IMR-90 (cell line): Measurements from ENCODE around the gene ZNF407. TPM values are rescaled to one million over a fixed set of nuclear protein-coding genes. Genes with fewer than 3 reads are reported as not detected.

ENCODE experiments used
- ATAC-seq: fragments of 200-7000 bp; cut with Tn5 transposase; 2 replicates; pipeline ENCODE4 v1.9.1; 2020; ENCODE audit warnings: low read depth, mild to moderate bottlenecking, moderate library complexity
- BruUV-seq: library from RNA; stranded (reverse); fragments of 400-500 nt; replicated peaks from 2 replicates; lab custom pipeline; 2021; lab: Mats Ljungman, UMichigan
- CTCF ChIA-PET: fragments of 300-600 bp; formaldehyde crosslinking; extraction: SDS; loops from one replicate; lab custom pipeline; 2021; ENCODE audit warnings: antibody characterized with exemption; lab: Yijun Ruan, JAX
- POLR2A ChIA-PET: fragments of 300-600 bp; sonication (Branson Sonifier 250); formaldehyde crosslinking; loops from one replicate; lab custom pipeline; 2022; ENCODE audit warnings: antibody characterized with exemption; ENCODE audit not compliant: unreplicated experiment; lab: Charles Lee
- DNase-seq: peaks from one replicate; pipeline ENCODE4 v3.0.0; 2013
- H2AFZ ChIP-seq: replicated peaks from 2 replicates; pipeline ENCODE3; 2013; ENCODE audit warnings: low read length, mild to moderate bottlenecking; ENCODE audit not compliant: poor library complexity
- H2AK5ac ChIP-seq: 2 replicates; pipeline ENCODE4 v1.6.1; 2013; ENCODE audit warnings: low read depth, low read length, inconsistent platforms
- H2AK9ac ChIP-seq: replicated peaks from 2 replicates; pipeline ENCODE3; 2013; ENCODE audit warnings: mild to moderate bottlenecking, low read depth, low read length, moderate library complexity; ENCODE audit not compliant: poor library complexity
- H2BK120ac ChIP-seq: 2 replicates; pipeline ENCODE4 v1.6.1; 2013; ENCODE audit warnings: low read depth, low read length, inconsistent platforms
- H2BK15ac ChIP-seq: 3 replicates; pipeline ENCODE4 v1.6.1; 2013; ENCODE audit warnings: low read depth, low read length, inconsistent platforms
- H2BK20ac ChIP-seq: 2 replicates; pipeline ENCODE4 v1.6.1; 2013; ENCODE audit warnings: low read depth, mild to moderate bottlenecking, inconsistent platforms, low read length, moderate library complexity
- H2BK5ac ChIP-seq: 2 replicates; pipeline ENCODE4 v1.6.1; 2013; ENCODE audit warnings: mild to moderate bottlenecking, low read depth, low read length, inconsistent platforms; ENCODE audit not compliant: poor library complexity, severe bottlenecking
- H3K14ac ChIP-seq: replicated peaks from 2 replicates; pipeline ENCODE4 v1.6.1; 2013; ENCODE audit warnings: low read depth, low read length, inconsistent platforms
- H3K18ac ChIP-seq: 2 replicates; pipeline ENCODE4 v1.6.1; 2013; ENCODE audit warnings: low read depth, low read length, control low read depth
- H3K23ac ChIP-seq: 2 replicates; pipeline ENCODE4 v1.6.1; 2013; ENCODE audit warnings: low read depth, low read length, inconsistent platforms
- H3K27ac ChIP-seq: 2 replicates; pipeline ENCODE4 v1.5.1; 2013; ENCODE audit warnings: mild to moderate bottlenecking, control low read depth, low read length; ENCODE audit not compliant: insufficient read depth
- H3K27me3 ChIP-seq: 2 replicates; pipeline ENCODE4 v1.6.1; 2013; ENCODE audit warnings: low read length; ENCODE audit not compliant: control insufficient read depth, insufficient read depth
- H3K36me3 ChIP-seq: 2 replicates; pipeline ENCODE4 v1.6.1; 2013; ENCODE audit warnings: low read length, mixed read lengths; ENCODE audit not compliant: control insufficient read depth, insufficient read depth
- H3K4ac ChIP-seq: 2 replicates; pipeline ENCODE4 v1.6.1; 2013; ENCODE audit warnings: low read depth, low read length, inconsistent platforms
- H3K4me1 ChIP-seq: 2 replicates; pipeline ENCODE4 v1.6.1; 2013; ENCODE audit warnings: low read length, mixed read lengths; ENCODE audit not compliant: control insufficient read depth, insufficient read depth
- H3K4me2 ChIP-seq: 2 replicates; pipeline ENCODE4 v1.6.1; 2013; ENCODE audit warnings: low read depth, mild to moderate bottlenecking, control low read depth, low read length, moderate library complexity
- H3K4me3 ChIP-seq: 2 replicates; pipeline ENCODE4 v1.5.1; 2013; ENCODE audit warnings: low read depth, mild to moderate bottlenecking, control low read depth, low read length, moderate library complexity; ENCODE audit not compliant: insufficient read depth
- H3K56ac ChIP-seq: 2 replicates; pipeline ENCODE4 v1.6.1; 2013; ENCODE audit warnings: low read length, inconsistent platforms; ENCODE audit not compliant: insufficient read depth; ENCODE audit errors: extremely low read depth
- H3K79me1 ChIP-seq, 2 experiments: 2 replicates each; pipeline ENCODE4 v1.6.1; 2013; ENCODE audit warnings: low read length in 2 of 2, inconsistent platforms in 1 of 2, low read depth in 1 of 2
- H3K9ac ChIP-seq: 2 replicates; pipeline ENCODE4 v1.6.1; 2013; ENCODE audit warnings: low read depth, low read length, control low read depth
- H3K9me1 ChIP-seq: 2 replicates; pipeline ENCODE4 v1.6.1; 2013; ENCODE audit warnings: low read length, inconsistent platforms; ENCODE audit not compliant: insufficient read depth
- H3K9me3 ChIP-seq: 2 replicates; pipeline ENCODE4 v1.6.1; 2013; ENCODE audit warnings: low read length; ENCODE audit not compliant: control insufficient read depth, insufficient read depth
- H4K20me1 ChIP-seq: 2 replicates; pipeline ENCODE4 v1.6.1; 2013; ENCODE audit warnings: low read length, inconsistent platforms; ENCODE audit not compliant: insufficient read depth
- H4K5ac ChIP-seq: 2 replicates; pipeline ENCODE4 v1.6.1; 2013; ENCODE audit warnings: mild to moderate bottlenecking, low read depth, low read length, control low read depth
- H4K8ac ChIP-seq, 2 experiments: 2 replicates each; pipeline ENCODE4 v1.6.1; 2013; ENCODE audit warnings: low read depth in 2 of 2, low read length in 2 of 2, control low read depth in 1 of 2, inconsistent platforms in 1 of 2
- H4K91ac ChIP-seq: 2 replicates; pipeline ENCODE4 v1.6.1; 2013; ENCODE audit warnings: low read depth, low read length, inconsistent platforms; ENCODE audit not compliant: insufficient read depth
- BHLHE40 ChIP-seq: fragments of 150-350 bp; IDR thresholded peaks from 2 replicates; pipeline ENCODE4 v1.6.1; 2016; ENCODE audit warnings: mild to moderate bottlenecking, low read depth, low read length
- CHD1 ChIP-seq: IDR thresholded peaks from 2 replicates; pipeline ENCODE4 v1.6.1; 2012; ENCODE audit warnings: low read depth, low read length, improper control_type of control experiment
- FOS ChIP-seq: fragments of 150-350 bp; IDR thresholded peaks from 2 replicates; pipeline ENCODE4 v1.6.1; 2016; ENCODE audit warnings: low read depth, low read length
- MAFK ChIP-seq: IDR thresholded peaks from 2 replicates; pipeline ENCODE4 v1.6.1; 2012; ENCODE audit warnings: low read depth, low read length, improper control_type of control experiment
- MAZ ChIP-seq: IDR thresholded peaks from 2 replicates; pipeline ENCODE4 v1.6.1; 2012; ENCODE audit warnings: low read depth, mild to moderate bottlenecking, low read length, improper control_type of control experiment, moderate library complexity, borderline replicate concordance
- NFE2L2 ChIP-seq: fragments of 150-350 bp; IDR thresholded peaks from 2 replicates; pipeline ENCODE4 v1.6.1; 2016; ENCODE audit warnings: low read depth, mild to moderate bottlenecking, low read length
- POLR2A ChIP-seq: IDR thresholded peaks from 2 replicates; pipeline ENCODE4 v1.6.1; 2012; ENCODE audit warnings: mild to moderate bottlenecking, low read depth, low read length
- RCOR1 ChIP-seq: IDR thresholded peaks from 2 replicates; pipeline ENCODE4 v1.6.1; 2012; ENCODE audit warnings: mild to moderate bottlenecking, low read length, improper control_type of control experiment; ENCODE audit not compliant: insufficient replicate concordance
- RFX5 ChIP-seq: IDR thresholded peaks from 2 replicates; pipeline ENCODE4 v1.8.0; 2012; ENCODE audit warnings: low read depth, mild to moderate bottlenecking, low read length, moderate library complexity
- SMC3 ChIP-seq: fragments of 150-350 bp; IDR thresholded peaks from 2 replicates; pipeline ENCODE4 v1.6.1; 2016; ENCODE audit warnings: low read depth, mild to moderate bottlenecking, antibody characterized with exemption, low read length, moderate library complexity
- WGBS, 2 experiments: methylation state at CpG; one replicate each; pipeline versions ENCODE4 v1.1.5 to v1.1.7; 2013; ENCODE audit warnings: missing lambda C conversion rate in 2 of 2; ENCODE audit not compliant: insufficient read length in 1 of 2; ENCODE audit errors: extremely low coverage in 2 of 2; 5-methylcytosine and 5-hydroxymethylcytosine counted together
- dilution Hi-C: fragments of 300-500 bp; cut with HindIII; formaldehyde crosslinking; loops from one replicate; pipeline ENCODE4 v1.14.3; 2018; ENCODE audit warnings: low sequenced_read_pairs; ENCODE audit not compliant: unreplicated experiment
- in situ Hi-C: fragments of 300-500 bp; cut with MboI; formaldehyde crosslinking; loops from 3 replicates; pipeline ENCODE4 v1.14.3; 2019; ENCODE audit warnings: low sequenced_read_pairs, inconsistent platforms, mixed read lengths
- intact Hi-C: fragments of 100-400 bp; cut with micrococcal nuclease; formaldehyde crosslinking; loops from 2 replicates; pipeline ENCODE4 v1.10.0; 2022
- polyA plus RNA-seq, 3 experiments: library from polyadenylated mRNA; depleted of rRNA; stranded (reverse); fragments of >200 nt; gene quantifications; 2 replicates each; pipeline ENCODE4 v1.2.3, GENCODE V29; 2012; ENCODE audit warnings: low replicate concordance in 1 of 3
- total RNA-seq: library from RNA; depleted of rRNA; stranded (reverse); fragments of >200 nt; gene quantifications from 2 replicates; pipeline ENCODE4 v1.2.3, GENCODE V29; 2012
- TF ChIP-seq, protein P1 (sequence below): fragments of 150-350 bp; IDR thresholded peaks from 2 replicates; pipeline ENCODE4 v1.6.1; 2016; ENCODE audit warnings: low read depth, mild to moderate bottlenecking, low read length, moderate library complexity, borderline replicate concordance
- TF ChIP-seq, protein P2 (sequence below): conservative IDR thresholded peaks from 2 replicates; pipeline ENCODE4 v1.5.1; 2012; ENCODE audit warnings: mild to moderate bottlenecking, low read depth, low read length, improper control_type of control experiment

ZNF407 gene
- total and polyA plus RNA-seq, 2 of the 4 experiments (the other 2 are of a cell fraction) = 3.1 to 20.1 TPM

DNA sequence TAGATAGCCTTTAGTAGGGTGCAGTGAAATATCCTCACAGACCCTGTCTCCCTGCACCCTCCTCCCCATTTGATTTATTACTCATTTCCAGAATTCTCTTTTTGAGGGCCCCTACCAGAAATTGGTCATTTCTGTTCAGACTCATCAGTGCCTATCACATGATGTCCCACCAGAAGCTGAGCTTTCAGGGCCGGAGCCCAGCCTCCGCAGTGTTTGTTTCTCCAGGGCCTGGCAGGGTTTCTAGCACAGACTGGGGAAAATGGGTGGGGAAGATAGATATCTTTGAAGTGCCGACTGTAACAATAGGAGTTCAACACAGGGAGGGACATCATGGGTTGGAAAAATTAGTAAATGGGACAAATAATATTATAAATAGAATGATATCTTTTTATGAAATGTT, 403.2 kb downstream of the ZNF407 start:
- no peaks in the 10 kb centered on the region for H3K36me3 ChIP-seq
- WGBS, 2 experiments = 100% methylated on average over 1 of the region's 3 CpGs; no CpG with 5 or more reads in 1 of the 2 experiments
- ChIA-PET POLR2A (no interaction called here), CTCF (no interaction called here)
- ATAC-seq (no peak), DNase-seq (no peak)
- H3K4me1 ChIP-seq = no peaks in the 10 kb centered on the region; the same call in 1 of the 2 replicates
- H3K4ac ChIP-seq = no peak overlapping the region
- dilution Hi-C loops = no loop called here
- no peaks in the 10 kb centered on the region for H4K20me1 ChIP-seq
- H4K5ac ChIP-seq = no peak overlapping the region
- in situ Hi-C loops = no loop called here
- no peak overlapping the region for H3K23ac ChIP-seq
- H2BK20ac ChIP-seq = no peak overlapping the region
- no peak overlapping the region for H3K27ac ChIP-seq
- no peaks in the 10 kb centered on the region for H3K79me1 ChIP-seq
- no TSS peak for BruUV-seq
- intact Hi-C loops = no loop called here
- H3K9me3 ChIP-seq = no peaks in the 10 kb centered on the region
- H3K18ac ChIP-seq = no peak overlapping the region
- H4K91ac ChIP-seq = no peak overlapping the region
- H2BK15ac ChIP-seq = no peak overlapping the region
- H3K9ac ChIP-seq = no peak overlapping the region
- H3K4me2 ChIP-seq = no peak overlapping the region
- no peak overlapping the region for H4K8ac ChIP-seq
- TF ChIP-seq RCOR1 (no peak), MAZ (no peak), SMC3 (no peak), CHD1 (no peak), POLR2A (no peak), BHLHE40 (no peak), FOS (no peak), MAFK (no peak), NFE2L2 (no peak), RFX5 (no peak)
- TF ChIP-seq, protein P1, sequence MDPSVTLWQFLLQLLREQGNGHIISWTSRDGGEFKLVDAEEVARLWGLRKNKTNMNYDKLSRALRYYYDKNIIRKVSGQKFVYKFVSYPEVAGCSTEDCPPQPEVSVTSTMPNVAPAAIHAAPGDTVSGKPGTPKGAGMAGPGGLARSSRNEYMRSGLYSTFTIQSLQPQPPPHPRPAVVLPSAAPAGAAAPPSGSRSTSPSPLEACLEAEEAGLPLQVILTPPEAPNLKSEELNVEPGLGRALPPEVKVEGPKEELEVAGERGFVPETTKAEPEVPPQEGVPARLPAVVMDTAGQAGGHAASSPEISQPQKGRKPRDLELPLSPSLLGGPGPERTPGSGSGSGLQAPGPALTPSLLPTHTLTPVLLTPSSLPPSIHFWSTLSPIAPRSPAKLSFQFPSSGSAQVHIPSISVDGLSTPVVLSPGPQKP = no peak
- TF ChIP-seq, protein P2, sequence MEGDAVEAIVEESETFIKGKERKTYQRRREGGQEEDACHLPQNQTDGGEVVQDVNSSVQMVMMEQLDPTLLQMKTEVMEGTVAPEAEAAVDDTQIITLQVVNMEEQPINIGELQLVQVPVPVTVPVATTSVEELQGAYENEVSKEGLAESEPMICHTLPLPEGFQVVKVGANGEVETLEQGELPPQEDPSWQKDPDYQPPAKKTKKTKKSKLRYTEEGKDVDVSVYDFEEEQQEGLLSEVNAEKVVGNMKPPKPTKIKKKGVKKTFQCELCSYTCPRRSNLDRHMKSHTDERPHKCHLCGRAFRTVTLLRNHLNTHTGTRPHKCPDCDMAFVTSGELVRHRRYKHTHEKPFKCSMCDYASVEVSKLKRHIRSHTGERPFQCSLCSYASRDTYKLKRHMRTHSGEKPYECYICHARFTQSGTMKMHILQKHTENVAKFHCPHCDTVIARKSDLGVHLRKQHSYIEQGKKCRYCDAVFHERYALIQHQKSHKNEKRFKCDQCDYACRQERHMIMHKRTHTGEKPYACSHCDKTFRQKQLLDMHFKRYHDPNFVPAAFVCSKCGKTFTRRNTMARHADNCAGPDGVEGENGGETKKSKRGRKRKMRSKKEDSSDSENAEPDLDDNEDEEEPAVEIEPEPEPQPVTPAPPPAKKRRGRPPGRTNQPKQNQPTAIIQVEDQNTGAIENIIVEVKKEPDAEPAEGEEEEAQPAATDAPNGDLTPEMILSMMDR = no peak
- no peak overlapping the region for H3K14ac ChIP-seq
- no peak overlapping the region for H2BK5ac ChIP-seq
- H3K27me3 ChIP-seq = no peaks in the 10 kb centered on the region
- no peak overlapping the region for H2AFZ ChIP-seq
- no peak overlapping the region for H2BK120ac ChIP-seq
- no peak overlapping the region for H3K56ac ChIP-seq
- H3K9me1 ChIP-seq = no peaks in the 10 kb centered on the region
- no peak overlapping the region for H2AK5ac ChIP-seq
- H3K4me3 ChIP-seq = no peak overlapping the region
- H2AK9ac ChIP-seq = no peak overlapping the region
